OCI-LY7 (cell line): Measurements from ENCODE around the gene GNG12. TPM values are rescaled to one million over a fixed set of nuclear protein-coding genes. Genes with fewer than 3 reads are reported as not detected.

ENCODE experiments used
- BruUV-seq: library from RNA; stranded (reverse); fragments of 400-500 nt; replicated peaks from 2 replicates; lab custom pipeline; 2021; lab: Mats Ljungman, UMichigan
- CTCF ChIA-PET: fragments of 300-600 bp; sonication (Branson Sonifier 250); formaldehyde crosslinking; loops from one replicate; lab custom pipeline; 2022; ENCODE audit warnings: antibody characterized with exemption; ENCODE audit not compliant: unreplicated experiment; lab: Charles Lee
- POLR2A ChIA-PET: fragments of 300-600 bp; sonication (Branson Sonifier 250); formaldehyde crosslinking; loops from one replicate; lab custom pipeline; 2022; ENCODE audit warnings: antibody characterized with exemption; lab: Charles Lee
- DNase-seq: peaks from one replicate; pipeline ENCODE4 v3.0.0-alpha.2; 2015; ENCODE audit warnings: low spot score
- H2AFZ ChIP-seq: fragments of 200-600 bp; sonication (generic), shearing (Covaris generic); 2 replicates; pipeline ENCODE4 v1.6.1; 2014; ENCODE audit warnings: mild to moderate bottlenecking, antibody characterized with exemption, low read length, moderate library complexity
- H3K27ac ChIP-seq: fragments of 200-600 bp; sonication (generic); 2 replicates; pipeline ENCODE4 v1.5.1; 2014; ENCODE audit warnings: mixed run types, low read depth, mild to moderate bottlenecking, moderate library complexity, low read length, inconsistent platforms; ENCODE audit not compliant: poor library complexity, severe bottlenecking
- H3K36me3 ChIP-seq: fragments of 200-600 bp; sonication (generic); 2 replicates; pipeline ENCODE4 v1.6.1; 2014; ENCODE audit warnings: mild to moderate bottlenecking, antibody characterized with exemption, low read length, moderate library complexity, mixed read lengths; ENCODE audit not compliant: insufficient read depth
- H3K4me1 ChIP-seq: fragments of 200-600 bp; sonication (generic); 2 replicates; pipeline ENCODE4 v1.5.1; 2014; ENCODE audit warnings: mild to moderate bottlenecking, low read length; ENCODE audit not compliant: insufficient read depth, poor library complexity, severe bottlenecking
- H3K4me2 ChIP-seq: fragments of 200-600 bp; sonication (generic); 2 replicates; pipeline ENCODE4 v1.6.1; 2014; ENCODE audit warnings: mild to moderate bottlenecking, low read length
- H3K4me3 ChIP-seq: fragments of 200-600 bp; sonication (generic); 2 replicates; pipeline ENCODE4 v1.5.1; 2014; ENCODE audit warnings: mild to moderate bottlenecking, low read depth, low read length; ENCODE audit not compliant: poor library complexity, severe bottlenecking
- H3K79me2 ChIP-seq: fragments of 200-600 bp; sonication (generic); 2 replicates; pipeline ENCODE4 v1.6.1; 2016; ENCODE audit warnings: low read depth, mild to moderate bottlenecking, low read length, moderate library complexity, mixed read lengths; ENCODE audit not compliant: insufficient read depth
- H3K9me2 ChIP-seq: fragments of 200-600 bp; sonication (generic); 2 replicates; pipeline ENCODE4 v1.6.1; 2016; ENCODE audit warnings: mild to moderate bottlenecking, low read length, mixed read lengths; ENCODE audit not compliant: insufficient read depth
- H3K9me3 ChIP-seq: fragments of 200-600 bp; sonication (generic); 2 replicates; pipeline ENCODE4 v1.6.1; 2014; ENCODE audit warnings: mild to moderate bottlenecking, mixed run types, low read length, mixed read lengths
- H4K20me1 ChIP-seq: fragments of 200-600 bp; sonication (generic); 2 replicates; pipeline ENCODE4 v1.6.1; 2014; ENCODE audit warnings: mild to moderate bottlenecking, antibody characterized with exemption, low read length, moderate library complexity, mixed read lengths; ENCODE audit not compliant: insufficient read depth
- CTCF ChIP-seq: fragments of 200-600 bp; sonication (generic); conservative IDR thresholded peaks from 2 replicates; pipeline ENCODE4 v1.5.1; 2014; ENCODE audit warnings: mild to moderate bottlenecking, antibody characterized with exemption, low read length, moderate library complexity, mixed read lengths
- EZH2phosphoT487 ChIP-seq: fragments of 200-600 bp; sonication (generic); IDR thresholded peaks from 2 replicates; pipeline ENCODE4 v1.6.1; 2018; ENCODE audit warnings: low read depth, borderline replicate concordance, mild to moderate bottlenecking, mixed run types, antibody characterized with exemption, low read length, moderate library complexity, mixed read lengths
- intact Hi-C: fragments of 100-400 bp; cut with micrococcal nuclease; formaldehyde crosslinking; loops from one replicate; pipeline ENCODE4 v1.10.0; 2022; ENCODE audit not compliant: unreplicated experiment
- total RNA-seq, 2 experiments: library from RNA; depleted of rRNA in 1 of 2; stranded (reverse); fragments of >200 nt in 1 of 2; shearing (Covaris generic) in 1 of 2; gene quantifications; 2 replicates each; pipeline ENCODE4 v1.2.3, GENCODE V29; 2014 to 2022

GNG12 gene
- total RNA-seq, 2 experiments from 2014 or later: 0.10 TPM; not detected in 1

DNA sequence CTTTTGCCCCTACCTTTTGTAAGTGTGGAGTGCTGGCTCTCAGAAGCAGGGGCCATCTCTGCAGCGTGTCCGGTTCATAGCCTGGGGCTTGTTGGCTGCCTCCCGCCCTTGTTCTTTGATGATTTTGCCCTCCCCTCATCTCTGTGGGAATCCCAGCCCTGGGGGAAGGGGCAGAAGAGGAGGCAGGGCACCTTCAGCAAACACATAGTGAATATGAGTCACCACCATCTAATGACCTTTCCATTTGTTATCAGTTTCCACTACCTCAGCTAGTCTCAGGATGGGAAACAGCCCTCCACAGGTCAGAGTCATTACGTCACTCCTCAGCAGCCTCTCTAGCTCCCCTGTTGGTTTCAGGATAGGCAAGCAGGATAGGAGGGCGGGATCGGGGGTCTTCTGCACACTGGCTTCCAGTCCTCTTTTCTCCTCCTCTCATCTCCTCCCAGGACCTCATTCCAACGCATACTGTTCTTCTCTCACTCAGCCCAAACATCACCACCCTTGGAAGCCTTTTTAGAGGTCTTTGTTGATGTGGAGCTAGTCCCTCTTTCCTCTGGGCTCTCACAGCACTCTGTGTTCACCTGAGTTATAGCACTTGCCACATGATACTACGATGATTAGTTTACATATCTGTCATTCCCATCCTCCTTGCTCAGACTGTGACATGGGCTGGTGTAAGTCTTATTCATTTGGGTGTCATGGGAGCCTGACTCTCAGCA is 132.4 kb downstream of the GNG12 start:
- ChIA-PET POLR2A (interaction anchor here (0.5 to 2.7 kb wide), 5 partner anchors 10 to 41 kb away, joined by 3 to 21 read pairs (median 3); no protein-coding TSS in a partner anchor), CTCF (interaction anchor here (1.0 kb wide), 1 partner anchor 42 kb away, joined by 3 read pairs; no protein-coding TSS in a partner anchor)
- Histone ChIP-seq H3K4me1 (no peaks in the 10 kb centered on the region), H3K27ac (no peak overlapping the region), H3K9me2 (no peaks in the 10 kb centered on the region), H2AFZ (no peak overlapping the region; the same call in 1 of the 2 replicates), H3K4me3 (no peak overlapping the region), H3K4me2 (no peak overlapping the region), H4K20me1 (no peaks in the 10 kb centered on the region), H3K79me2 (no peaks in the 10 kb centered on the region), H3K36me3 (no peaks in the 10 kb centered on the region), H3K9me3 (no peaks in the 10 kb centered on the region)
- DNase-seq: peak; percentile 38
- TF ChIP-seq CTCF (peak; percentile 47; the same call in 1 of the 2 replicates), EZH2phosphoT487 (no peak)
- no TSS peak for BruUV-seq
- intact Hi-C loops: no loop called here

- Histone ChIP-seq H3K9me2 (no peaks in the 10 kb centered on the region), H4K20me1 (no peaks in the 10 kb centered on the region), H3K9me3 (no peaks in the 10 kb centered on the region), H3K4me2 (no peak overlapping the region), H3K27ac (no peak overlapping the region), H3K4me1 (no peaks in the 10 kb centered on the region), H3K4me3 (no peak overlapping the region), H3K36me3 (no peaks in the 10 kb centered on the region), H3K79me2 (no peaks in the 10 kb centered on the region), H2AFZ (no peak overlapping the region)
- no peak for DNase-seq
- TF ChIP-seq EZH2phosphoT487 (no peak), CTCF (no peak)
- intact Hi-C loops: no loop called here
- BruUV-seq: no TSS peak
- CTCF ChIA-PET: no interaction called here
- POLR2A ChIA-PET: interaction anchor here (0.5 kb wide), 1 partner anchor 40 kb away, joined by 4 read pairs; no protein-coding TSS in a partner anchor
Measured at GRCh38 chr1:67700220-67700619, 133.0 kb downstream of the GNG12 start.

DNA sequence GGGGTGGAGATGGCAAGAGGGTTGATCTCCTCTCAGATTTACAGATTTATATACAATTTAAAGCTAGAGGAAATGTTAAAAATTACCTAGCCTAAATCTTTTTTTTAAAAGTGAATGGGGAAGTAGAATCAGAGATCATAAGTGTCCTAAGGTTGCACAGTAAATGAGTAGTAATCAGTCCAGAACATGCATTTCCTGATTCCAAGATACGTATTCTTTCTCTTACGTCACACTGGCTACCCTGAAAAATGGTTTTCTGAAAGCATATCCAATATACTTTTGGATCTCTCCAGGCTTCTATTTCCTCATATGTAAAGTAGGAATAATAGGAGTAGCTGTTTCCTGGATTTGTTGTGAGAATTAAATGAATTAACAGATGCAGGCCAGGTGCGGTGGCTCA is 136.6 kb downstream of the GNG12 start:
- no peak overlapping the region for H3K4me3 ChIP-seq
- no peaks in the 10 kb centered on the region for H3K9me3 ChIP-seq
- intact Hi-C loops: no loop called here
- DNase-seq: no peak
- BruUV-seq: no TSS peak
- H3K27ac ChIP-seq: no peak overlapping the region
- H2AFZ ChIP-seq: no peak overlapping the region
- H3K36me3 ChIP-seq: peaks cover 2% of the 10 kb centered on the region; the same call in 1 of the 2 replicates
- H3K9me2 ChIP-seq: no peaks in the 10 kb centered on the region
- H3K79me2 ChIP-seq: no peaks in the 10 kb centered on the region
- ChIA-PET CTCF (no interaction called here), POLR2A (interaction anchor here (0.6 to 1.5 kb wide), 6 partner anchors 9 to 160 kb away, joined by 3 to 4 read pairs (median 4); partner anchors contain the start of gene GADD45A)
- H3K4me1 ChIP-seq: no peaks in the 10 kb centered on the region
- H3K4me2 ChIP-seq: no peak overlapping the region
- no peak for TF ChIP-seq CTCF
- TF ChIP-seq EZH2phosphoT487: no peak
- no peaks in the 10 kb centered on the region for H4K20me1 ChIP-seq
